HG02973 (cell line): Measurements from ENCODE around the gene DUSP7.

Experiments used
- ATAC-seq: cut with Tn5 transposase; IDR thresholded peaks from one replicate; pipeline ENCODE4 v1.9.1; 2021; ENCODE audit warnings: moderate library complexity; ENCODE audit not compliant: unreplicated experiment

The DUSP7 gene

GRCh38 chr3:52056521-52056967 is at the start of gene DUSP7:
Gene DUSP7, minus strand, starts transcription at chr3:52056571. Its CDS starts 205 bp downstream, at chr3:52056366.
- ATAC-seq, result no peak

GRCh38 chr3:52104684-52105640 is 48.6 kb upstream of the DUSP7 start:
- no peak for ATAC-seq

- no peak for ATAC-seq
Measured at GRCh38 chr3:52102934-52103333, 46.6 kb upstream of the DUSP7 start.

- no peak for ATAC-seq
Measured at GRCh38 chr3:52099001-52099401, 42.6 kb upstream of the DUSP7 start.

GRCh38 chr3:52097851-52098507 is 41.6 kb upstream of the DUSP7 start:
- no peak for ATAC-seq

GRCh38 chr3:52095990-52096775 is 39.8 kb upstream of the DUSP7 start:
- ATAC-seq, result no peak

- no peak for ATAC-seq
Measured at GRCh38 chr3:52094571-52095485, 38.5 kb upstream of the DUSP7 start.

GRCh38 chr3:52093756-52094545 is 37.6 kb upstream of the DUSP7 start:
- no peak for ATAC-seq

GRCh38 chr3:52092891-52093290 is 36.5 kb upstream of the DUSP7 start:
- ATAC-seq, result no peak

- no peak for ATAC-seq
Measured at GRCh38 chr3:52092271-52092660, 35.9 kb upstream of the DUSP7 start.

- ATAC-seq, result no peak
Measured at GRCh38 chr3:52091586-52092270, 35.4 kb upstream of the DUSP7 start.

GRCh38 chr3:52090933-52091468 is 34.6 kb upstream of the DUSP7 start:
- no peak for ATAC-seq

- ATAC-seq, result no peak
Measured at GRCh38 chr3:52090131-52090932, 34.0 kb upstream of the DUSP7 start.

GRCh38 chr3:52089691-52090090 is 33.3 kb upstream of the DUSP7 start:
- ATAC-seq, result no peak

- ATAC-seq, result no peak
Measured at GRCh38 chr3:52088445-52089367, 32.3 kb upstream of the DUSP7 start.

GRCh38 chr3:52087731-52088130 is 31.4 kb upstream of the DUSP7 start:
- ATAC-seq, result no peak
